ENCODE data around the gene WDR91. TPM values are rescaled to one million over a fixed set of nuclear protein-coding genes. Genes with fewer than 3 reads are reported as not detected.

The WDR91 gene
- total RNA-seq (2021) (7.0 and 9.8 TPM in 2 replicates), Bru-seq, nascent RNA (percentile 51 among the genes with signal in this experiment), BruChase-seq, experiment 1, labeled RNA remaining after a 2-hour chase (percentile 52 among the genes with signal in this experiment), BruChase-seq, experiment 2, labeled RNA remaining after a 6-hour chase (percentile 47 among the genes with signal in this experiment)
- long read RNA-seq, full-length matches to known transcripts: 8 of 15 reads
- long read RNA-seq, partial matches to known transcripts: 3 of 15 reads
- long read RNA-seq, other reads (novel, unspliced or antisense): 4 of 15 reads

DNA sequence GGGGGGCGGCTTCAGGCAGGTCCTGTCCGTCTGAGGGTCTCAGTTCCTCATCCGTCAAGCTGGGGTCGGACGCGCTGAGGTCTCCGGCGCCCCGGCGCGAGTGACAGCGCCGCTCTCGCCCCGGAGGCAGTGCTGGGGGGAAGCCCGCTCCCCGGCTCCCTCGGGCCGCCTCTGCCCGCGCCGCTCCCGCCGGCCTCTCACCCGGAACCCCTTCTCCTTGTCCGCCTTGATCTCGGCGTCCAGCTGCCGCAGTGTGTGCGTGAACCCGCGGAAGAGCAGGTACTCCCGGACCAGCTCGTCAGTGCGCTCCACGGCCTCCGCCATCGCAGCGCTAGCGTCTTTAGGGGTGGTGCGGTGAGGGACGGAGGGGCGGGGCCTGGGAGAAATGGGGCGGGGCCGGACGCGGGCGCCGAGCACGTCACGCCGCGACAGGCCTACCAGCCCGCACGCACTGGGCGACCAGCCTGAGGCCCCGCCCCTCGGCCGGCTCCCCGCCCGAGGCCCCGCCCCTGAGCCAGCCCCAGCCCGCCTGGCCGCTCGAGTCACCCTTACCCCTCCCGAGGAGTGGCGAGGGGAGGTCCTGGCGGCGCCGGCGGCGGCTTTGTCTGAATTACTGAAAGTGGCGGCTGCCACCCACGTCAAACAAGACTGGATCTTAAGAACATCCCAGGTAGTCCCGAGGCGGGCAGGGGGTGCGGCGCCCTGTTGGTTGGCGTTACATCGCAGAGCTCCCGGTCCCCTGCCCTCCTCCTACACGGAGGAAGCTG, at the start of gene WDR91:
TSS of gene WDR91 (minus strand) at position 348 of the 767 bp plus-strand sequence. CDS start at position 324, 24 bp downstream.
- no peaks in the 10 kb centered on the region for H3K36me3 ChIP-seq (ENCODE audit: insufficient read depth, low read length, poor library complexity, severe bottlenecking)
- peak; percentile 95 for DNase-seq (ENCODE audit: low spot score)
- no peaks in the 10 kb centered on the region for H3K4me1 ChIP-seq (ENCODE audit: insufficient read depth, low read length, poor library complexity, severe bottlenecking)
- H3K9me3 ChIP-seq (ENCODE audit: low read depth, low read length, poor library complexity, severe bottlenecking): no peaks in the 10 kb centered on the region
- ChIA-PET CTCF (no interaction called here), POLR2A (ENCODE audit: low non-redundant PET) (no interaction called here)
- TF ChIP-seq, protein P1, sequence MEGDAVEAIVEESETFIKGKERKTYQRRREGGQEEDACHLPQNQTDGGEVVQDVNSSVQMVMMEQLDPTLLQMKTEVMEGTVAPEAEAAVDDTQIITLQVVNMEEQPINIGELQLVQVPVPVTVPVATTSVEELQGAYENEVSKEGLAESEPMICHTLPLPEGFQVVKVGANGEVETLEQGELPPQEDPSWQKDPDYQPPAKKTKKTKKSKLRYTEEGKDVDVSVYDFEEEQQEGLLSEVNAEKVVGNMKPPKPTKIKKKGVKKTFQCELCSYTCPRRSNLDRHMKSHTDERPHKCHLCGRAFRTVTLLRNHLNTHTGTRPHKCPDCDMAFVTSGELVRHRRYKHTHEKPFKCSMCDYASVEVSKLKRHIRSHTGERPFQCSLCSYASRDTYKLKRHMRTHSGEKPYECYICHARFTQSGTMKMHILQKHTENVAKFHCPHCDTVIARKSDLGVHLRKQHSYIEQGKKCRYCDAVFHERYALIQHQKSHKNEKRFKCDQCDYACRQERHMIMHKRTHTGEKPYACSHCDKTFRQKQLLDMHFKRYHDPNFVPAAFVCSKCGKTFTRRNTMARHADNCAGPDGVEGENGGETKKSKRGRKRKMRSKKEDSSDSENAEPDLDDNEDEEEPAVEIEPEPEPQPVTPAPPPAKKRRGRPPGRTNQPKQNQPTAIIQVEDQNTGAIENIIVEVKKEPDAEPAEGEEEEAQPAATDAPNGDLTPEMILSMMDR (conservative IDR thresholded peaks at IDR 0.05; ENCODE audit: low read depth, low read length): 0 out of 2 replicates have a peak, but pooled peaks have one; percentile 10
- TF ChIP-seq EZH2 (IDR thresholded peaks at IDR 0.05; ENCODE audit: borderline replicate concordance, low read depth, low read length, poor library complexity, severe bottlenecking): no peak
- peak within 1 kb of the TSS; percentile 71 for H3K27ac ChIP-seq (ENCODE audit: low read depth, low read length, poor library complexity, severe bottlenecking)
- peak within 1 kb of the TSS; percentile 96 for H3K4me3 ChIP-seq (ENCODE audit: low read depth, low read length, poor library complexity, severe bottlenecking)
- H3K27me3 ChIP-seq (replicated peaks; ENCODE audit: insufficient read depth, low read depth, low read length, poor library complexity): no peaks in the 10 kb centered on the region
- intact Hi-C loops (cut with micrococcal nuclease; ENCODE audit: unreplicated experiment): loop anchor here (5.0 kb wide), 1 partner anchor 39 kb away; the partner anchor contains the start of gene CYREN
- BruUV-seq (replicated peaks): no TSS peak

DNA sequence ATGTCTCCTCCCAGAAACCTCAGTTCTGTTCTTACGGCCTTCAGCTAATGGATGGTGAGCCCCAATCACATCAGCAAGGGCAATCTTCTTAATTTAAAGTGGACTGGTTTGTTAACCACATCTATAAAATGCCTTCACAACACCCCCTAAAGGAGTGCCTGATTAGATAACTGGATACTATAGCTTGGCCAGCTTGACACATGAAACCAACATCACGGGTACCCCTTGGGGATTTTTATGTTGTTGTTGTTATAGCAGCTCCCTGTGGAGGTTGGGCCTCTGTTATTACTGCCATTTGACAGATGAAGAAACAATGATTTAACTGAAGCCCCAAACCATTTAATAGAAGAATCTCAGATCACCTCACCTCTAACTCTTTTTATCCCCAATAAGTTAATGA, 49.1 kb upstream of the WDR91 start:
- no peak overlapping the region for H3K4me3 ChIP-seq (ENCODE audit: low read depth, low read length, poor library complexity, severe bottlenecking)
- no peak for DNase-seq (ENCODE audit: low spot score)
- H3K27me3 ChIP-seq (replicated peaks; ENCODE audit: insufficient read depth, low read depth, low read length, poor library complexity): no peaks in the 10 kb centered on the region
- intact Hi-C loops (cut with micrococcal nuclease; ENCODE audit: unreplicated experiment): no loop called here
- CTCF ChIA-PET: no interaction called here
- H3K27ac ChIP-seq (ENCODE audit: low read depth, low read length, poor library complexity, severe bottlenecking): no peak overlapping the region
- TF ChIP-seq, protein P1 (conservative IDR thresholded peaks at IDR 0.05; ENCODE audit: low read depth, low read length): no peak
- no peak for TF ChIP-seq EZH2 (IDR thresholded peaks at IDR 0.05; ENCODE audit: borderline replicate concordance, low read depth, low read length, poor library complexity, severe bottlenecking)
- no peaks in the 10 kb centered on the region for H3K36me3 ChIP-seq (ENCODE audit: insufficient read depth, low read length, poor library complexity, severe bottlenecking)
- H3K4me1 ChIP-seq (ENCODE audit: insufficient read depth, low read length, poor library complexity, severe bottlenecking): peaks cover 6% of the 10 kb centered on the region
- no peaks in the 10 kb centered on the region for H3K9me3 ChIP-seq (ENCODE audit: low read depth, low read length, poor library complexity, severe bottlenecking)
- no TSS peak for BruUV-seq (replicated peaks)
- POLR2A ChIA-PET (ENCODE audit: low non-redundant PET): no interaction called here

DNA sequence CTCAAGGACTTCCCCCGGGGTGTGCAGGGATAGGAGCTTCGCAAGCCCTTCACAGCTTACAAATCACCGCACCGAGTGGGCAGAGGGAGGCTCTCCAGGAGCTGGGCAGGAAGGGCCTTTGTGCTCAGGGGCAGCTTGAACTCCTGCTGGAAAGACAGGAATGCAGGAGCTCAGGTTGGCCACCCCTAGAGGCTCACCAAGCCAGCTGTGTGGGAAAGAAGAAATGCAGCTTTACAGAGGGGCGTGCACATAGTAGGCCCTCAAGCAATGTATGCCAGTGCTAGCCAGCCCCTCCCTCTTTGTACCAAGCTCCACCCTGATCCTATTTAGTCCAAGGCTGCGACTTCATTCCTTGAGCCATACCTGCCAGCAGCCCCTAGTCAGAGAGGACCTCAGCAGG, 48.4 kb upstream of the WDR91 start:
- H3K36me3 ChIP-seq (ENCODE audit: insufficient read depth, low read length, poor library complexity, severe bottlenecking): no peaks in the 10 kb centered on the region
- DNase-seq (ENCODE audit: low spot score): no peak
- intact Hi-C loops (cut with micrococcal nuclease; ENCODE audit: unreplicated experiment): no loop called here
- CTCF ChIA-PET: no interaction called here
- H3K4me1 ChIP-seq (ENCODE audit: insufficient read depth, low read length, poor library complexity, severe bottlenecking): peaks cover 6% of the 10 kb centered on the region
- H3K4me3 ChIP-seq (ENCODE audit: low read depth, low read length, poor library complexity, severe bottlenecking): no peak overlapping the region
- no peaks in the 10 kb centered on the region for H3K9me3 ChIP-seq (ENCODE audit: low read depth, low read length, poor library complexity, severe bottlenecking)
- H3K27me3 ChIP-seq (replicated peaks; ENCODE audit: insufficient read depth, low read depth, low read length, poor library complexity): no peaks in the 10 kb centered on the region
- TF ChIP-seq, protein P1 (conservative IDR thresholded peaks at IDR 0.05; ENCODE audit: low read depth, low read length): no peak
- no peak for TF ChIP-seq EZH2 (IDR thresholded peaks at IDR 0.05; ENCODE audit: borderline replicate concordance, low read depth, low read length, poor library complexity, severe bottlenecking)
- no TSS peak for BruUV-seq (replicated peaks)
- no peak overlapping the region for H3K27ac ChIP-seq (ENCODE audit: low read depth, low read length, poor library complexity, severe bottlenecking)
- POLR2A ChIA-PET (ENCODE audit: low non-redundant PET): no interaction called here

Data from A673 (cell line).